ENCODE data around the gene POM121. TPM values are rescaled to one million over a fixed set of nuclear protein-coding genes. Genes with fewer than 3 reads are reported as not detected.
"Not testable (repeated sequence)": the region's sequence is repeated elsewhere in the genome, so short reads cannot be mapped to it uniquely, and the experiment has no call there.

The POM121 gene
- total and polyA plus RNA-seq, 2 experiments from 2014 or later, result 24.5 to 39.8 TPM

DNA sequence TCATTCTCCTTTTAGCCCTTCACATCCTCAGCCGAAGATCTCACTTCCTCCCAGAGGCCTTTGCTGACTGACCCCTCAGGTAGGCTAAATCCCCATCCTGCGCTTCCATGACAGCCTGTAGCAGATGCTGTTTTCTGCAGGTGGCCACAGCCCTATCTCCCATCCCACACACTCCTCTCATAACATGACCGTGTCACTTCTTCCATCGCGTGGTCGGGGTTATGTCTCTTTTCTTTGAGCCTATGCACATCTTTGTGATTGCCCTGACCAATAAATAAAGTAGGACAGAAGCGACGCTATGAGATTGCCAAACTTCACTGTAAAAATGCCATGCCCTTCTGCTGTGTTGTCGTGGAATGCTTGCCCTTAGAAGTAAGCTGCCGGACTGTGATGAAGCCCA is 11.1 kb upstream of the POM121 start:
- H3K36me3 ChIP-seq (ENCODE audit: insufficient read depth); H3K9me2 ChIP-seq (ENCODE audit: insufficient read depth); DNase-seq (ENCODE audit: low spot score); ATAC-seq; H3K4me1 ChIP-seq (ENCODE audit: insufficient read depth); H3K4me3 Mint-ChIP-seq; H3K4me2 ChIP-seq; H3K27ac ChIP-seq (ENCODE audit: low read depth); H3F3A ChIP-seq (replicated peaks; ENCODE audit: low read depth); H3K27me3 Mint-ChIP-seq (ENCODE audit: insufficient read depth, low read depth, poor library complexity); H4K20me1 ChIP-seq (replicated peaks; ENCODE audit: insufficient read depth); H3K9me3 Mint-ChIP-seq; H3K27me3 ChIP-seq (ENCODE audit: insufficient read depth); H2AFZ ChIP-seq; H3K4me3 ChIP-seq: not testable (repeated sequence)
- H3K79me2 ChIP-seq (replicated peaks; ENCODE audit: insufficient read depth), result peaks cover 37% of the 10 kb centered on the region
- H3K36me3 Mint-ChIP-seq (ENCODE audit: low read depth), result peaks cover 45% of the 10 kb centered on the region
- peak overlapping the region; percentile 82 for H3K27ac Mint-ChIP-seq
- peaks cover 14% of the 10 kb centered on the region for H3K4me1 Mint-ChIP-seq

DNA sequence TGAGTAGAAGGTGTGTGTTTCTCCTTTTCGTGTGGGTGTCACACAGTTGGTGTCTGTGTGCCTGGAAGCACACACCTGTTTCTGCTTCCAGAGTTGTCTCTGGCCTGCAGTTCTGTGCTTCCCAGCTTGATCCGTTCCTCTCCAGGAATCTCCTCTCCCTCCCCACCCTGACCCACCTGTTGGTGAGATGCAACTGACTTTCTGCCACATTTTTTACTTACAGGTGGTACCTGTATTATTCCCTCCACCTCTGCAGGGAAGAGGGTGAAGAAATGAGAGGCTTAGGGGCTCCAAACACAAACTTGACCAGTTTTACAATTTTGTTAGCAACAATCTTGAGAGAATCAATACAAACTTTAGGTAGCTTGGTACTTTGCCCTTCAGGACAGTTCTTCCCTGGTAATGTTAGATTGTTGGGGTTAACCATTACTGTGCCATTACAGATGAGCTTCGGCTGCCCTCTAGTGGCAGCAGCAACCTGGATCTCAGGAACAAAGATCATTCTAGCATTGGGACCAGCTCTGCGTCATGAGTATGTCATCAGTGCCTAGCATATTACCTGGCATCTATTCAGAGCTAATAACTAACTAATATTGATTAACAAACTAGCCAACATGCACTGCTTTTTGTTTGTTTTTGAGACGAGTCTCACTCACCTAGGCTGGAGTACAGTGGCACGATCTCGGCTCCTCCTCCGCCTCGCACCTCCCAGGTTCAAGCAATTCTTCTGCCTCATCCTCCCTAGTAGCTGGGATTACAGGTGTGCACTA is 10.0 kb upstream of the POM121 start:
- ATAC-seq, result peak; percentile 96
- H3K27ac ChIP-seq (ENCODE audit: low read depth), result peak overlapping the region; percentile 64
- not testable (repeated sequence) for H3K4me2 ChIP-seq; H3K4me1 ChIP-seq (ENCODE audit: insufficient read depth); H4K20me1 ChIP-seq (replicated peaks; ENCODE audit: insufficient read depth); H3K27me3 ChIP-seq (ENCODE audit: insufficient read depth); H3F3A ChIP-seq (replicated peaks; ENCODE audit: low read depth); H3K4me3 ChIP-seq; H3K36me3 ChIP-seq (ENCODE audit: insufficient read depth); H2AFZ ChIP-seq; H3K4me3 Mint-ChIP-seq; H3K27me3 Mint-ChIP-seq (ENCODE audit: insufficient read depth, low read depth, poor library complexity); H3K4me1 Mint-ChIP-seq; H3K9me3 Mint-ChIP-seq; H3K9me2 ChIP-seq (ENCODE audit: insufficient read depth)
- DNase-seq (ENCODE audit: low spot score), result peak; percentile 66
- Mint-ChIP-seq H3K36me3 (ENCODE audit: low read depth) (peaks cover 40% of the 10 kb centered on the region), H3K27ac (peak overlapping the region; percentile 82)
- H3K79me2 ChIP-seq (replicated peaks; ENCODE audit: insufficient read depth), result peaks cover 33% of the 10 kb centered on the region
- TF ChIP-seq, protein P1, sequence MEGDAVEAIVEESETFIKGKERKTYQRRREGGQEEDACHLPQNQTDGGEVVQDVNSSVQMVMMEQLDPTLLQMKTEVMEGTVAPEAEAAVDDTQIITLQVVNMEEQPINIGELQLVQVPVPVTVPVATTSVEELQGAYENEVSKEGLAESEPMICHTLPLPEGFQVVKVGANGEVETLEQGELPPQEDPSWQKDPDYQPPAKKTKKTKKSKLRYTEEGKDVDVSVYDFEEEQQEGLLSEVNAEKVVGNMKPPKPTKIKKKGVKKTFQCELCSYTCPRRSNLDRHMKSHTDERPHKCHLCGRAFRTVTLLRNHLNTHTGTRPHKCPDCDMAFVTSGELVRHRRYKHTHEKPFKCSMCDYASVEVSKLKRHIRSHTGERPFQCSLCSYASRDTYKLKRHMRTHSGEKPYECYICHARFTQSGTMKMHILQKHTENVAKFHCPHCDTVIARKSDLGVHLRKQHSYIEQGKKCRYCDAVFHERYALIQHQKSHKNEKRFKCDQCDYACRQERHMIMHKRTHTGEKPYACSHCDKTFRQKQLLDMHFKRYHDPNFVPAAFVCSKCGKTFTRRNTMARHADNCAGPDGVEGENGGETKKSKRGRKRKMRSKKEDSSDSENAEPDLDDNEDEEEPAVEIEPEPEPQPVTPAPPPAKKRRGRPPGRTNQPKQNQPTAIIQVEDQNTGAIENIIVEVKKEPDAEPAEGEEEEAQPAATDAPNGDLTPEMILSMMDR (conservative IDR thresholded peaks at IDR 0.05; ENCODE audit: low read depth in 2 of 2), result peak; percentile 70 to 88
- TF ChIP-seq CREB1 (CRISPR knock-in tag; IDR thresholded peaks at IDR 0.05; ENCODE audit: low read depth), result peak; percentile 5; the same call in 1 of the 2 replicates

DNA sequence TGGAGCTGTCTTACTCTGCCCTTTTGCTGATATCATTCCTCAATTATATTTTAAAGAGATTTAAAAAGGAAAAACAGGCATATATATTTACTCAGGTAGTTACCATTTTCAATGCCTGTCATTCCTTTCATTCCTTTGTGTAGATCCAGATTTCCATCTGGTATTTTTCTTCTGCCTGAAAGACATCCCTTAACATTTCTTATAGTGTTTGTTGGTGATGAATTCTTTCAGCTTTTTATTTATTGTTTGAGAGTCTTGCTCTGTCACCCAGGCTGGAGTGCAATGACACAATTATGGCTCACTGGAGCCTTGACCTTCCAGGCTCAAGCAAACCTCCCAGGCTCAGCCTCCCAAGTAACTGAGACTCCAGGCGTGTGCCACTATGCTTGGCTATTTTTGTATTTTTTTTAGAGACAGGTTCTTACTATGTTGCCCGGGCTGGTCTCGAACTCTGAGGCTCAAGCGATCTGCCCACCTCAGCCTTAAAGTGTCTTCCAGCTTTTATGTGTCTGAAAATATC is 5.6 kb upstream of the POM121 start:
- Histone ChIP-seq H3K4me2 (no peak overlapping the region), H2AFZ (no peak overlapping the region), H3K79me2 (replicated peaks; ENCODE audit: insufficient read depth) (peaks cover 47% of the 10 kb centered on the region), H3F3A (replicated peaks; ENCODE audit: low read depth) (peaks cover 6% of the 10 kb centered on the region; the same call in 1 of the 2 replicates), H3K27me3 (ENCODE audit: insufficient read depth) (no peaks in the 10 kb centered on the region), H4K20me1 (replicated peaks; ENCODE audit: insufficient read depth) (peaks cover 3% of the 10 kb centered on the region), H3K9me2 (ENCODE audit: insufficient read depth) (no peaks in the 10 kb centered on the region), H3K4me3 (no peak overlapping the region), H3K27ac (ENCODE audit: low read depth) (peak overlapping the region; percentile 32; the same call in 1 of the 2 replicates), H3K4me1 (ENCODE audit: insufficient read depth) (no peaks in the 10 kb centered on the region; the same call in 1 of the 2 replicates), H3K36me3 (ENCODE audit: insufficient read depth) (no peaks in the 10 kb centered on the region)
- no peaks in the 10 kb centered on the region for H3K9me3 Mint-ChIP-seq
- peaks cover 17% of the 10 kb centered on the region for H3K36me3 Mint-ChIP-seq (ENCODE audit: low read depth)
- peak overlapping the region; percentile 59; the same call in 1 of the 2 replicates for H3K27ac Mint-ChIP-seq
- ATAC-seq (no peak), DNase-seq (ENCODE audit: low spot score) (no peak)
- no peaks in the 10 kb centered on the region; the same call in 2 of the 3 replicates for H3K4me1 Mint-ChIP-seq
- peaks cover under 1% of the 10 kb centered on the region for H3K27me3 Mint-ChIP-seq (ENCODE audit: insufficient read depth, low read depth, poor library complexity)
- H3K4me3 Mint-ChIP-seq, result no peak overlapping the region
- TF ChIP-seq STAT1 (IDR thresholded peaks at IDR 0.05; ENCODE audit: unreplicated experiment) (no peak), EZH2 (IDR thresholded peaks at IDR 0.05; ENCODE audit: low read depth, unreplicated experiment) (no peak)
- TF ChIP-seq, protein P2, sequence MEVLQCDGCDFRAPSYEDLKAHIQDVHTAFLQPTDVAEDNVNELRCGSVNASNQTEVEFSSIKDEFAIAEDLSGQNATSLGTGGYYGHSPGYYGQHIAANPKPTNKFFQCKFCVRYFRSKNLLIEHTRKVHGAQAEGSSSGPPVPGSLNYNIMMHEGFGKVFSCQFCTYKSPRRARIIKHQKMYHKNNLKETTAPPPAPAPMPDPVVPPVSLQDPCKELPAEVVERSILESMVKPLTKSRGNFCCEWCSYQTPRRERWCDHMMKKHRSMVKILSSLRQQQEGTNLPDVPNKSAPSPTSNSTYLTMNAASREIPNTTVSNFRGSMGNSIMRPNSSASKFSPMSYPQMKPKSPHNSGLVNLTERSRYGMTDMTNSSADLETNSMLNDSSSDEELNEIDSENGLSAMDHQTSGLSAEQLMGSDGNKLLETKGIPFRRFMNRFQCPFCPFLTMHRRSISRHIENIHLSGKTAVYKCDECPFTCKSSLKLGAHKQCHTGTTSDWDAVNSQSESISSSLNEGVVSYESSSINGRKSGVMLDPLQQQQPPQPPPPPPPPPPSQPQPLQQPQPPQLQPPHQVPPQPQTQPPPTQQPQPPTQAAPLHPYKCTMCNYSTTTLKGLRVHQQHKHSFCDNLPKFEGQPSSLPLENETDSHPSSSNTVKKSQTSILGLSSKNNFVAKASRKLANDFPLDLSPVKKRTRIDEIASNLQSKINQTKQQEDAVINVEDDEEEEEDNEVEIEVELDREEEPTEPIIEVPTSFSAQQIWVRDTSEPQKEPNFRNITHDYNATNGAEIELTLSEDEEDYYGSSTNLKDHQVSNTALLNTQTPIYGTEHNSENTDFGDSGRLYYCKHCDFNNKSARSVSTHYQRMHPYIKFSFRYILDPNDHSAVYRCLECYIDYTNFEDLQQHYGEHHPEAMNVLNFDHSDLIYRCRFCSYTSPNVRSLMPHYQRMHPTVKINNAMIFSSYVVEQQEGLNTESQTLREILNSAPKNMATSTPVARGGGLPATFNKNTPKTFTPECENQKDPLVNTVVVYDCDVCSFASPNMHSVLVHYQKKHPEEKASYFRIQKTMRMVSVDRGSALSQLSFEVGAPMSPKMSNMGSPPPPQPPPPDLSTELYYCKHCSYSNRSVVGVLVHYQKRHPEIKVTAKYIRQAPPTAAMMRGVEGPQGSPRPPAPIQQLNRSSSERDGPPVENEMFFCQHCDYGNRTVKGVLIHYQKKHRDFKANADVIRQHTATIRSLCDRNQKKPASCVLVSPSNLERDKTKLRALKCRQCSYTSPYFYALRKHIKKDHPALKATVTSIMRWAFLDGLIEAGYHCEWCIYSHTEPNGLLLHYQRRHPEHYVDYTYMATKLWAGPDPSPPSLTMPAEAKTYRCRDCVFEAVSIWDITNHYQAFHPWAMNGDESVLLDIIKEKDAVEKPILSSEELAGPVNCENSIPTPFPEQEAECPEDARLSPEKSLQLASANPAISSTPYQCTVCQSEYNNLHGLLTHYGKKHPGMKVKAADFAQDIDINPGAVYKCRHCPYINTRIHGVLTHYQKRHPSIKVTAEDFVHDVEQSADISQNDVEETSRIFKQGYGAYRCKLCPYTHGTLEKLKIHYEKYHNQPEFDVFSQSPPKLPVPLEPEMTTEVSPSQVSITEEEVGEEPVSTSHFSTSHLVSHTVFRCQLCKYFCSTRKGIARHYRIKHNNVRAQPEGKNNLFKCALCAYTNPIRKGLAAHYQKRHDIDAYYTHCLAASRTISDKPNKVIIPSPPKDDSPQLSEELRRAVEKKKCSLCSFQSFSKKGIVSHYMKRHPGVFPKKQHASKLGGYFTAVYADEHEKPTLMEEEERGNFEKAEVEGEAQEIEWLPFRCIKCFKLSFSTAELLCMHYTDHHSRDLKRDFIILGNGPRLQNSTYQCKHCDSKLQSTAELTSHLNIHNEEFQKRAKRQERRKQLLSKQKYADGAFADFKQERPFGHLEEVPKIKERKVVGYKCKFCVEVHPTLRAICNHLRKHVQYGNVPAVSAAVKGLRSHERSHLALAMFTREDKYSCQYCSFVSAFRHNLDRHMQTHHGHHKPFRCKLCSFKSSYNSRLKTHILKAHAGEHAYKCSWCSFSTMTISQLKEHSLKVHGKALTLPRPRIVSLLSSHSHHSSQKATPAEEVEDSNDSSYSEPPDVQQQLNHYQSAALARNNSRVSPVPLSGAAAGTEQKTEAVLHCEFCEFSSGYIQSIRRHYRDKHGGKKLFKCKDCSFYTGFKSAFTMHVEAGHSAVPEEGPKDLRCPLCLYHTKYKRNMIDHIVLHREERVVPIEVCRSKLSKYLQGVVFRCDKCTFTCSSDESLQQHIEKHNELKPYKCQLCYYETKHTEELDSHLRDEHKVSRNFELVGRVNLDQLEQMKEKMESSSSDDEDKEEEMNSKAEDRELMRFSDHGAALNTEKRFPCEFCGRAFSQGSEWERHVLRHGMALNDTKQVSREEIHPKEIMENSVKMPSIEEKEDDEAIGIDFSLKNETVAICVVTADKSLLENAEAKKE (CRISPR knock-in tag; IDR thresholded peaks at IDR 0.05), result no peak
